ENCODE data around the gene OPCML. TPM values are rescaled to one million over a fixed set of nuclear protein-coding genes. Genes with fewer than 3 reads are reported as not detected.

Gene OPCML
- total and polyA plus RNA-seq, 2 experiments from 2014 or later, result 0.21 to 0.51 TPM

- peak in 1 of 2 donors; percentile 2 for DNase-seq (ENCODE audit: low read depth in 1 of 2, low spot score in 1 of 2)
- Histone ChIP-seq H3K4me3 (no peak overlapping the region), H3K9me3 (ENCODE audit: low read depth) (no peaks in the 10 kb centered on the region), H3K27me3 (no peaks in the 10 kb centered on the region), H3K4me1 (ENCODE audit: low read depth) (peaks cover 15% of the 10 kb centered on the region), H3K36me3 (no peaks in the 10 kb centered on the region), H3K27ac (no peak overlapping the region)
- TF ChIP-seq, protein P1, sequence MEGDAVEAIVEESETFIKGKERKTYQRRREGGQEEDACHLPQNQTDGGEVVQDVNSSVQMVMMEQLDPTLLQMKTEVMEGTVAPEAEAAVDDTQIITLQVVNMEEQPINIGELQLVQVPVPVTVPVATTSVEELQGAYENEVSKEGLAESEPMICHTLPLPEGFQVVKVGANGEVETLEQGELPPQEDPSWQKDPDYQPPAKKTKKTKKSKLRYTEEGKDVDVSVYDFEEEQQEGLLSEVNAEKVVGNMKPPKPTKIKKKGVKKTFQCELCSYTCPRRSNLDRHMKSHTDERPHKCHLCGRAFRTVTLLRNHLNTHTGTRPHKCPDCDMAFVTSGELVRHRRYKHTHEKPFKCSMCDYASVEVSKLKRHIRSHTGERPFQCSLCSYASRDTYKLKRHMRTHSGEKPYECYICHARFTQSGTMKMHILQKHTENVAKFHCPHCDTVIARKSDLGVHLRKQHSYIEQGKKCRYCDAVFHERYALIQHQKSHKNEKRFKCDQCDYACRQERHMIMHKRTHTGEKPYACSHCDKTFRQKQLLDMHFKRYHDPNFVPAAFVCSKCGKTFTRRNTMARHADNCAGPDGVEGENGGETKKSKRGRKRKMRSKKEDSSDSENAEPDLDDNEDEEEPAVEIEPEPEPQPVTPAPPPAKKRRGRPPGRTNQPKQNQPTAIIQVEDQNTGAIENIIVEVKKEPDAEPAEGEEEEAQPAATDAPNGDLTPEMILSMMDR (IDR thresholded peaks at IDR 0.05; ENCODE audit: low read depth, low read length), result no peak
These were observed 1101.8 kb downstream of the OPCML start for GRCh38 chr11:132430429-132431062.

DNA sequence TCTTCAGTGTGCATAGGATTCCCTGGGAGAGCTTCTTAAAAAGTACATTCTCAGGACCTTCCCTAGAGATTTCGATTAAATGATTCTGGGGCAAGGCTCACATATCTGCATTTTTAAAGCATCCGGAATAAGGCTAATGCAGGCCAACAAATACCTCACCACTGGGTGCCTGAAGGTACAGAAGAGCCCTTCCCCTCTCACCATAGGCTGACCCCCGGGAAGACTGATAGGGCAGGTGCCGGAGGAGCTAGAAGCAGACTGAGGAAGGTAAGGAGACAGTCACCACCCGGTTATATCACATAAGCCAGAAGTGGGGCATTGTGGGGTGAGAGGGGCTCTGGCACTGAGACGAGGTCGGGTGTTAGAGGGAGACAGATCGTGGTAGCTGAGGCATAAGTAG is 1102.6 kb downstream of the OPCML start:
- Histone ChIP-seq H3K36me3 (no peaks in the 10 kb centered on the region), H3K4me1 (ENCODE audit: low read depth) (peaks cover 15% of the 10 kb centered on the region), H3K27me3 (no peaks in the 10 kb centered on the region), H3K4me3 (no peak overlapping the region), H3K9me3 (ENCODE audit: low read depth) (no peaks in the 10 kb centered on the region), H3K27ac (no peak overlapping the region)
- TF ChIP-seq, protein P1 (IDR thresholded peaks at IDR 0.05; ENCODE audit: low read depth, low read length), result no peak
- DNase-seq (ENCODE audit: low read depth in 1 of 2, low spot score in 1 of 2), result no peak

DNA sequence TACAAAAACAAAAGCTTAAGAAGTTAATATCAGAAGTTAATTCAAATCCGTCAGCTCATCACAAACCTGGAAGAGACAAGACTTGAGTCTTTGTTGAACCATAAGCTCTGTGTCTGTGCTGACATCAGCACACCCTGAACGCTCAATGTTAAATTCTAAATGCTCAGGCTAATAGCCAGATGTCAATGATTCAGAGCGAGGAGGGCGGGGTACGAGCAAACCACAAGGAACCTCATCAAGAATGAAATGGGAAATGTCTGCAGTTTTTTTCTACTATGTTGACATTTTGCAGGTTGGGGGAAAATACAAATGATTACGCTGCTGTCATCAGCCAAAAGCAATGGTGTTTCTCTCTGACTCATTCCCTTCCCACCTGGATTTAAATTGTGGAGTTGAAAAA is 1104.7 kb downstream of the OPCML start:
- TF ChIP-seq, protein P1 (IDR thresholded peaks at IDR 0.05; ENCODE audit: low read depth, low read length), result no peak
- Histone ChIP-seq H3K36me3 (no peaks in the 10 kb centered on the region), H3K9me3 (ENCODE audit: low read depth) (no peaks in the 10 kb centered on the region), H3K4me3 (no peak overlapping the region), H3K27ac (no peak overlapping the region), H3K4me1 (ENCODE audit: low read depth) (peaks cover 15% of the 10 kb centered on the region), H3K27me3 (no peaks in the 10 kb centered on the region)
- peak in 1 of 2 donors; percentile 19 for DNase-seq (ENCODE audit: low read depth in 1 of 2, low spot score in 1 of 2)

- Histone ChIP-seq H3K9me3 (ENCODE audit: low read depth) (no peaks in the 10 kb centered on the region), H3K36me3 (no peaks in the 10 kb centered on the region), H3K27ac (no peak overlapping the region), H3K4me3 (no peak overlapping the region), H3K27me3 (no peaks in the 10 kb centered on the region), H3K4me1 (ENCODE audit: low read depth) (peaks cover 12% of the 10 kb centered on the region)
- DNase-seq (ENCODE audit: low read depth in 1 of 2, low spot score in 1 of 2), result no peak
- TF ChIP-seq, protein P1 (IDR thresholded peaks at IDR 0.05; ENCODE audit: low read depth, low read length), result no peak
These were observed 1107.9 kb downstream of the OPCML start for GRCh38 chr11:132424433-132424832.

DNA sequence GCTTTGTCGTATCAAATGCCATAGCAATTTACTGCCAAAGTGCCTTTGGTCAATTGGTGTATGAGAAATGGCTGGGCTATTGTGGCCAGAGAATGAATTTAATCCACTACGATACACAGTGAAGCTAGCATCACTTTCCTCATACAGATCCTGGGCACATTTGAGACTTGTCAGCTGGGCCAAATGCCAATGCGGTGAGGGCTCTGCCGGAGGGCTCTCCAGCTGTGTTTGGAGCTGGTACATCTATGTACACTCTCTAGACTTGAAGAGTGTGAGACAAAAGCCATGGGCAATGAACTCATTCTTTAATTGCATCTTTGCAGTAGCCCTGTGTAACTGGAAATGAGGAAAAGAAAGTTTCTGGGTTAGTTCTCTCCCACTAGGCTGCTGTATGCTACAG is 1109.0 kb downstream of the OPCML start:
- Histone ChIP-seq H3K4me3 (no peak overlapping the region), H3K4me1 (ENCODE audit: low read depth) (peaks cover 12% of the 10 kb centered on the region), H3K27ac (no peak overlapping the region), H3K9me3 (ENCODE audit: low read depth) (no peaks in the 10 kb centered on the region), H3K27me3 (no peaks in the 10 kb centered on the region), H3K36me3 (no peaks in the 10 kb centered on the region)
- TF ChIP-seq, protein P1 (IDR thresholded peaks at IDR 0.05; ENCODE audit: low read depth, low read length), result no peak
- DNase-seq (ENCODE audit: low read depth in 1 of 2, low spot score in 1 of 2), result no peak

All from cardiac muscle cell (in vitro differentiated cells and primary cell).